ENCODE data around the gene GTF2E1.

Gene GTF2E1

GRCh38 chr3:120763601-120764000, 21.1 kb downstream of the GTF2E1 start:
- Histone ChIP-seq H3K27me3 (replicated peaks) (no peaks in the 10 kb centered on the region), H3K27ac (no peak overlapping the region), H3K4me3 (ENCODE audit: low read depth, low read length) (no peak overlapping the region), H3K36me3 (replicated peaks) (no peaks in the 10 kb centered on the region)
- in situ Hi-C loops (cut with HindIII; ENCODE audit: low pct_ligation_motif_present, low sequenced_read_pairs): no loop called here
- no peak for TF ChIP-seq CTCF (IDR thresholded peaks at IDR 0.05; ENCODE audit: low read depth, low read length, missing control alignments)
- DNase-seq: no peak

- no peak for DNase-seq
- Histone ChIP-seq H3K27me3 (replicated peaks) (no peaks in the 10 kb centered on the region), H3K4me3 (ENCODE audit: low read depth, low read length) (no peak overlapping the region), H3K36me3 (replicated peaks) (no peaks in the 10 kb centered on the region), H3K27ac (no peak overlapping the region)
- TF ChIP-seq CTCF (IDR thresholded peaks at IDR 0.05; ENCODE audit: low read depth, low read length, missing control alignments): no peak
- in situ Hi-C loops (cut with HindIII; ENCODE audit: low pct_ligation_motif_present, low sequenced_read_pairs): no loop called here
Measured at GRCh38 chr3:120764206-120764605, 21.7 kb downstream of the GTF2E1 start.

- H3K36me3 ChIP-seq (replicated peaks): no peaks in the 10 kb centered on the region
- in situ Hi-C loops (cut with HindIII; ENCODE audit: low pct_ligation_motif_present, low sequenced_read_pairs): no loop called here
- no peak for DNase-seq
- H3K27me3 ChIP-seq (replicated peaks): no peaks in the 10 kb centered on the region
- H3K27ac ChIP-seq: no peak overlapping the region
- TF ChIP-seq CTCF (IDR thresholded peaks at IDR 0.05; ENCODE audit: low read depth, low read length, missing control alignments): no peak
- H3K4me3 ChIP-seq (ENCODE audit: low read depth, low read length): no peak overlapping the region
Measured at GRCh38 chr3:120765830-120766493, 23.4 kb downstream of the GTF2E1 start.

GRCh38 chr3:120766576-120766975, 24.0 kb downstream of the GTF2E1 start:
- TF ChIP-seq CTCF (IDR thresholded peaks at IDR 0.05; ENCODE audit: low read depth, low read length, missing control alignments): no peak
- no peaks in the 10 kb centered on the region for H3K36me3 ChIP-seq (replicated peaks)
- DNase-seq: no peak
- no peaks in the 10 kb centered on the region for H3K27me3 ChIP-seq (replicated peaks)
- H3K27ac ChIP-seq: no peak overlapping the region
- H3K4me3 ChIP-seq (ENCODE audit: low read depth, low read length): no peak overlapping the region
- in situ Hi-C loops (cut with HindIII; ENCODE audit: low pct_ligation_motif_present, low sequenced_read_pairs): no loop called here

- in situ Hi-C loops (cut with HindIII; ENCODE audit: low pct_ligation_motif_present, low sequenced_read_pairs): no loop called here
- Histone ChIP-seq H3K27me3 (replicated peaks) (no peaks in the 10 kb centered on the region), H3K4me3 (ENCODE audit: low read depth, low read length) (no peak overlapping the region), H3K36me3 (replicated peaks) (no peaks in the 10 kb centered on the region), H3K27ac (no peak overlapping the region)
- TF ChIP-seq CTCF (IDR thresholded peaks at IDR 0.05; ENCODE audit: low read depth, low read length, missing control alignments): no peak
- no peak for DNase-seq
Measured at GRCh38 chr3:120767106-120767505, 24.6 kb downstream of the GTF2E1 start.

GRCh38 chr3:120769436-120769835, 26.9 kb downstream of the GTF2E1 start:
- no peak for TF ChIP-seq CTCF (IDR thresholded peaks at IDR 0.05; ENCODE audit: low read depth, low read length, missing control alignments)
- H3K4me3 ChIP-seq (ENCODE audit: low read depth, low read length): no peak overlapping the region
- no peaks in the 10 kb centered on the region for H3K27me3 ChIP-seq (replicated peaks)
- no peak overlapping the region for H3K27ac ChIP-seq
- in situ Hi-C loops (cut with HindIII; ENCODE audit: low pct_ligation_motif_present, low sequenced_read_pairs): no loop called here
- H3K36me3 ChIP-seq (replicated peaks): no peaks in the 10 kb centered on the region
- DNase-seq: no peak
